Liver (tissue), 9 donors: ENCODE measurements around the gene RHOG. TPM values are rescaled to one million over a fixed set of nuclear protein-coding genes. Genes with fewer than 3 reads are reported as not detected.

Source experiments
- DNase-seq: peaks from one replicate; pipeline ENCODE4 v3.0.0-alpha.2; 2017; ENCODE audit warnings: low spot score
- H3K27ac ChIP-seq, 2 donors: one replicate each; pipeline ENCODE4 v1.7.0; 2013; ENCODE audit warnings: inconsistent platforms in 2 of 2, low read length in 2 of 2, control low read depth in 1 of 2, low read depth in 1 of 2, mild to moderate bottlenecking in 1 of 2
- H3K27me3 ChIP-seq, 4 donors: one replicate each; pipeline versions ENCODE4 v1.6.1 to v1.7.0; 2013; ENCODE audit warnings: low read length in 3 of 4, inconsistent platforms in 1 of 4, mild to moderate bottlenecking in 1 of 4, moderate library complexity in 1 of 4; ENCODE audit not compliant: control insufficient read depth in 4 of 4, insufficient read depth in 4 of 4
- H3K36me3 ChIP-seq, 4 donors: one replicate each; pipeline versions ENCODE4 v1.6.1 to v1.7.0; 2013; ENCODE audit warnings: low read length in 3 of 4, mild to moderate bottlenecking in 3 of 4, low read depth in 1 of 4, moderate library complexity in 1 of 4; ENCODE audit not compliant: control insufficient read depth in 4 of 4, insufficient read depth in 3 of 4
- H3K4me1 ChIP-seq, 4 donors: one replicate each; pipeline versions ENCODE4 v1.6.1 to v1.7.0; 2013; ENCODE audit warnings: low read length in 3 of 4, mild to moderate bottlenecking in 3 of 4, moderate library complexity in 1 of 4; ENCODE audit not compliant: control insufficient read depth in 4 of 4, insufficient read depth in 4 of 4
- H3K4me3 ChIP-seq, 3 donors: one replicate each; pipeline versions ENCODE4 v1.6.1 to v1.7.0; 2013; ENCODE audit warnings: low read length in 3 of 3, control low read depth in 1 of 3, low read depth in 1 of 3, mild to moderate bottlenecking in 1 of 3
- H3K9ac ChIP-seq, 2 donors: one replicate each; pipeline ENCODE4 v1.7.0; 2013; ENCODE audit warnings: low read length in 2 of 2, mild to moderate bottlenecking in 2 of 2, moderate library complexity in 2 of 2, control low read depth in 1 of 2, low read depth in 1 of 2
- H3K9me3 ChIP-seq, 4 donors: one replicate each; pipeline versions ENCODE4 v1.6.1 to v1.7.0; 2013; ENCODE audit warnings: low read length in 3 of 4; ENCODE audit not compliant: control insufficient read depth in 4 of 4
- CTCF ChIP-seq: fragments of 150-350 bp; IDR thresholded peaks from 2 replicates; pipeline ENCODE4 v1.5.1; 2017; ENCODE audit warnings: improper control_type of control experiment, low read depth, low read length; ENCODE audit not compliant: missing input control
- EGR1 ChIP-seq, 2 donors: IDR thresholded peaks; 2 replicates each; pipeline ENCODE4 v1.6.1; 2016 to 2018; ENCODE audit warnings: antibody characterized with exemption in 2 of 2, low read depth in 2 of 2
- FOXA1 ChIP-seq: IDR thresholded peaks from 2 replicates; pipeline ENCODE4 v1.6.1; 2016; ENCODE audit warnings: antibody characterized with exemption
- GABPA ChIP-seq, 2 donors: IDR thresholded peaks in 1 of 2; conservative IDR thresholded peaks in 1 of 2; 2 replicates each; pipeline ENCODE4 v1.6.1; 2016; ENCODE audit warnings: antibody characterized with exemption in 2 of 2, mild to moderate bottlenecking in 1 of 2, moderate library complexity in 1 of 2
- HNF4A ChIP-seq, 2 donors: conservative IDR thresholded peaks; 2 replicates each; pipeline ENCODE4 v1.6.1; 2016; ENCODE audit warnings: antibody characterized with exemption in 2 of 2, mild to moderate bottlenecking in 2 of 2
- HNF4G ChIP-seq: IDR thresholded peaks from 2 replicates; pipeline ENCODE4 v1.6.1; 2016; ENCODE audit warnings: antibody characterized with exemption
- JUND ChIP-seq, 2 donors: IDR thresholded peaks; 2 replicates each; pipeline ENCODE4 v1.6.1; 2016; ENCODE audit warnings: antibody characterized with exemption in 2 of 2
- NR2F2 ChIP-seq: IDR thresholded peaks from 2 replicates; pipeline ENCODE4 v1.6.1; 2016; ENCODE audit warnings: antibody characterized with exemption
- RAD21 ChIP-seq, 2 donors: IDR thresholded peaks; 2 replicates each; pipeline ENCODE4 v1.6.1; 2016; ENCODE audit warnings: antibody characterized with exemption in 2 of 2, mild to moderate bottlenecking in 2 of 2
- RXRA ChIP-seq, 2 donors: IDR thresholded peaks; 2 replicates each; pipeline ENCODE4 v1.6.1; 2017 to 2018; ENCODE audit warnings: antibody characterized with exemption in 2 of 2, mild to moderate bottlenecking in 1 of 2
- SP1 ChIP-seq: IDR thresholded peaks from 2 replicates; pipeline ENCODE4 v1.6.1; 2018; ENCODE audit warnings: antibody characterized with exemption, mild to moderate bottlenecking
- TAF1 ChIP-seq: conservative IDR thresholded peaks from 2 replicates; pipeline ENCODE4 v1.6.1; 2016; ENCODE audit warnings: antibody characterized with exemption, mild to moderate bottlenecking
- YY1 ChIP-seq: IDR thresholded peaks from 2 replicates; pipeline ENCODE4 v1.6.1; 2016; ENCODE audit warnings: antibody characterized with exemption, mild to moderate bottlenecking
- WGBS: extraction: QIAGEN DNeasy Blood & Tissue Kit; methylation state at CpG from one replicate; pipeline ENCODE4 v1.1.7; 2013; 5-methylcytosine and 5-hydroxymethylcytosine counted together
- polyA plus RNA-seq, 2 donors: library from polyadenylated mRNA; stranded (reverse) in 1 of 2; unstranded in 1 of 2; fragments of 200-250 nt in 1 of 2; fragments of >200 nt in 1 of 2; fragmentation: Nextera tagmentation in 1 of 2; extraction: Ambion mirVana in 1 of 2; gene quantifications; one replicate each; pipeline versions ENCODE4 v1.2.1 to v1.2.3, GENCODE V29; 2013 to 2015
- total RNA-seq, 2 donors: library from RNA; depleted of rRNA; stranded (reverse); fragments of >200 nt; gene quantifications; one replicate each; pipeline ENCODE4 v1.2.3, GENCODE V29; 2014
- TF ChIP-seq, protein P1 (sequence below): IDR thresholded peaks from 2 replicates; pipeline ENCODE4 v1.6.1; 2016; ENCODE audit warnings: antibody characterized with exemption
- TF ChIP-seq, protein P2 (sequence below): IDR thresholded peaks from 2 replicates; pipeline ENCODE4 v1.6.1; 2016; ENCODE audit warnings: antibody characterized with exemption
- TF ChIP-seq, protein P3 (sequence below): IDR thresholded peaks from 2 replicates; pipeline ENCODE4 v1.6.1; 2016; ENCODE audit warnings: antibody characterized with exemption
- donor health status: healthy.
- donor health status: healthy.
- donor health status: healthy.
- donor health status: healthy.
- donor health status: healthy.

Gene RHOG
- total and polyA plus RNA-seq, 4 donors, result 7.4 to 32.9 (median 17.8) TPM

DNA sequence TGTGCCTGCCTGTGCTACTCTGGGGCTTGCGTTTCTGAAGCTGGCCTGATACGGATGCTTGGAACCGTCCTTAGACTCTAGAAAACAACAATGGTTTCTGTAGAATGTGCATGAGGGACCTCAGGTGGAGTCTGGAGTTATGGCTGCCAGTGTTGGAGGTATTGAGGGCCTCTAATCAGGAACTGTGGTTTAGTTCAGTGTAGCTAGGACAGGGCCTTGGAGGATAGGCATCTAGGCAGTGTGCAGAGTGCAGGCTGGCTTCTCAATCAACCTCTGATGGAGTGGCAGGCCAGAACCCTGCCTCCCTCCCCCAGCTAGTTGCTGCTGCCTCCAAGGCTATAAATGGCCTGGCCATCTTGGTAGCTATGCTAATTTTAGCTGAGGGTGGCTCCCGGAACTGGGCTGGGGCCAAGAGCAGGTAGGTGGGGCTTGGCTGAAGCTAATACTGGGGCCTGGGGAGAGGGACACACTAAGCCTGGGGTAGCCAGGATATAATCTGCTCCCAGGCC, 18.7 kb upstream of the RHOG start:
- peaks cover 24 to 52% (median 32%) of the 10 kb centered on the region in 4 donors for H3K4me1 ChIP-seq
- no peaks in the 10 kb centered on the region for H3K27me3 ChIP-seq
- peak overlapping the region in 1 of 3 donors; percentile 0 for H3K4me3 ChIP-seq
- 63% methylated on average over 4 of the region's 4 CpGs for WGBS
- no peak for DNase-seq
- TF ChIP-seq NR2F2 (no peak), TAF1 (no peak), JUND (IDR thresholded peaks at IDR 0.05) (no peak), SP1 (no peak), FOXA1 (no peak)
- TF ChIP-seq, protein P1, sequence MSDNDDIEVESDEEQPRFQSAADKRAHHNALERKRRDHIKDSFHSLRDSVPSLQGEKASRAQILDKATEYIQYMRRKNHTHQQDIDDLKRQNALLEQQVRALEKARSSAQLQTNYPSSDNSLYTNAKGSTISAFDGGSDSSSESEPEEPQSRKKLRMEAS, result no peak
- H3K27ac ChIP-seq, result peak overlapping the region; percentile 15 to 17
- no peaks in the 10 kb centered on the region for H3K9me3 ChIP-seq
- no peaks in the 10 kb centered on the region for H3K36me3 ChIP-seq
- H3K9ac ChIP-seq, result peak overlapping the region in 1 of 2 donors; percentile 17

DNA sequence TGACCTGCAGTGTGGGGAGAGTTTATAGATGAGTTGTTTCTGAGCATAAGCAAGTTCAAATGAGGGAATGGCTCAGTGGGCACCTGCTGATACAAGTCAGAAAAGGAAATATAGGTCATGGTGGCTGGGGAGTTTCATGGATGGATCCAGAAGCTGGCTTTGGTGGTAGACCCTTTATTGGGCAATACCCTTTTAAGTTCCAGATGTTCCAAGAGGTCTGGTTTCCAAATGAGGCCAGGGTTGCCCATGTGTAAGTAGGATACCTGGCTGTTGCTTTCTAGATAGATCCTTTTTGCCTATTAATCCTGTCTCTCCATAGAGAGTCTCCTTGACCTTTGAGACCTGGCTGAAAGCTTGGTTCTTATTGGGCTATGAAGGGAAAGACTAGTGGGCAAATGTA, 16.9 kb upstream of the RHOG start:
- Histone ChIP-seq H3K36me3 (no peaks in the 10 kb centered on the region), H3K27me3 (no peaks in the 10 kb centered on the region), H3K4me3 (peak overlapping the region in 2 of 3 donors; percentile 37 to 95), H3K4me1 (peaks cover 22 to 54% (median 36%) of the 10 kb centered on the region in 4 donors), H3K9me3 (no peaks in the 10 kb centered on the region), H3K9ac (peak overlapping the region in 1 of 2 donors; percentile 25), H3K27ac (no peak overlapping the region)
- no peak for DNase-seq
- TF ChIP-seq CTCF, result no peak
- TF ChIP-seq RAD21 (IDR thresholded peaks at IDR 0.05), result no peak
- TF ChIP-seq GABPA (IDR thresholded peaks at IDR 0.05 in 1 of 2, conservative IDR thresholded peaks at IDR 0.05 in 1 of 2), result no peak
- TF ChIP-seq HNF4G, result no peak
- peak in 1 of 2 donors; percentile 5 for TF ChIP-seq RXRA (IDR thresholded peaks at IDR 0.05)
- no peak for TF ChIP-seq JUND (IDR thresholded peaks at IDR 0.05)
- TF ChIP-seq SP1, result no peak
- TF ChIP-seq, protein P2, sequence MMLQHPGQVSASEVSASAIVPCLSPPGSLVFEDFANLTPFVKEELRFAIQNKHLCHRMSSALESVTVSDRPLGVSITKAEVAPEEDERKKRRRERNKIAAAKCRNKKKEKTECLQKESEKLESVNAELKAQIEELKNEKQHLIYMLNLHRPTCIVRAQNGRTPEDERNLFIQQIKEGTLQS, result no peak
- peak; percentile 11 to 14 for TF ChIP-seq HNF4A (conservative IDR thresholded peaks at IDR 0.05)
- TF ChIP-seq NR2F2, result no peak
- no peak for TF ChIP-seq EGR1 (IDR thresholded peaks at IDR 0.05; ENCODE audit: low read depth in 2 of 2)

DNA sequence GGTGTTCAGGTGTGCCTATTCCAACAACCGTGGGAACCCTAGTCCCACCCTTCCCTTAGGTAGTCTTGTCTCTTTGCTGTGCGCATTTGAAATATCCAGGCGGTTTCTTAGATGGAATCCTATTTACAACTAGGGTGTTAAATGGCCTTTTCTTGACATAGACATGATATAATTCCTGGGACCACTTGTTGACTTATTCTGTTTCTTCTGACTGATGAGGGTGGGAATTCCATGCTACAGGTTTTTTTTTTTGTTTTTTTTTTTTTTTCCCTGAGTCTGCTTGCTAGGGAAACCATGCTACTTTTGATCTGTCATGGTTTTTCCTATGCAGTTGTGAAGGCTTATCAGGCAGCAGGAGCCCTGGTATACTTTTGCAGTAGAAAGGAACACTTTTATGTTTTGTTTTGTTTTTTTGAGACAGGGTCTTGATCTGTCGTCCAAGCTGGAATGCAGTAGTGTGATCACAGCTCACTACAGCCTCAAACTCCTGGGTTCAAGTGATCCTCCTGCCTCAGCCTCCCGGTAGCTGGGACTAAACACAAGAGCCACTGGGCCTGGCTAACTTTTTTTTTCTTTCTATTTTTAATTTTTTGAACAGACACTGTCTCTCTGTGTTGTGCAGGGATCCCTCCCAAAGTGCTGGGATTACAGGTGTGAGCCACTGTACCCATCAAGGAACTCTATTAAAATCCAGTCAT, 16.2 kb upstream of the RHOG start:
- peak overlapping the region in 1 of 2 donors; percentile 25 for H3K9ac ChIP-seq
- WGBS, result 66% methylated on average over 5 of the region's 5 CpGs
- no peak for TF ChIP-seq JUND (IDR thresholded peaks at IDR 0.05)
- TF ChIP-seq, protein P3, sequence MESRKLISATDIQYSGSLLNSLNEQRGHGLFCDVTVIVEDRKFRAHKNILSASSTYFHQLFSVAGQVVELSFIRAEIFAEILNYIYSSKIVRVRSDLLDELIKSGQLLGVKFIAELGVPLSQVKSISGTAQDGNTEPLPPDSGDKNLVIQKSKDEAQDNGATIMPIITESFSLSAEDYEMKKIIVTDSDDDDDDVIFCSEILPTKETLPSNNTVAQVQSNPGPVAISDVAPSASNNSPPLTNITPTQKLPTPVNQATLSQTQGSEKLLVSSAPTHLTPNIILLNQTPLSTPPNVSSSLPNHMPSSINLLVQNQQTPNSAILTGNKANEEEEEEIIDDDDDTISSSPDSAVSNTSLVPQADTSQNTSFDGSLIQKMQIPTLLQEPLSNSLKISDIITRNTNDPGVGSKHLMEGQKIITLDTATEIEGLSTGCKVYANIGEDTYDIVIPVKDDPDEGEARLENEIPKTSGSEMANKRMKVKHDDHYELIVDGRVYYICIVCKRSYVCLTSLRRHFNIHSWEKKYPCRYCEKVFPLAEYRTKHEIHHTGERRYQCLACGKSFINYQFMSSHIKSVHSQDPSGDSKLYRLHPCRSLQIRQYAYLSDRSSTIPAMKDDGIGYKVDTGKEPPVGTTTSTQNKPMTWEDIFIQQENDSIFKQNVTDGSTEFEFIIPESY, result no peak
- TF ChIP-seq RAD21 (IDR thresholded peaks at IDR 0.05), result no peak
- TF ChIP-seq SP1, result no peak
- TF ChIP-seq HNF4G, result no peak
- no peak for TF ChIP-seq TAF1
- TF ChIP-seq, protein P1, result no peak
- TF ChIP-seq RXRA (IDR thresholded peaks at IDR 0.05), result no peak
- TF ChIP-seq YY1, result no peak
- no peak for TF ChIP-seq NR2F2
- TF ChIP-seq CTCF, result no peak
- no peak for TF ChIP-seq HNF4A (conservative IDR thresholded peaks at IDR 0.05)
- TF ChIP-seq, protein P2, result no peak
- TF ChIP-seq EGR1 (IDR thresholded peaks at IDR 0.05; ENCODE audit: low read depth in 2 of 2), result no peak

More for the DNA sequence above, 16.2 kb upstream of the RHOG start:
- Histone ChIP-seq H3K36me3 (no peaks in the 10 kb centered on the region), H3K27me3 (no peaks in the 10 kb centered on the region), H3K9me3 (no peaks in the 10 kb centered on the region), H3K4me1 (peaks cover 22 to 54% (median 36%) of the 10 kb centered on the region in 4 donors), H3K4me3 (peak overlapping the region; percentile 57 to 96 (median 95)), H3K27ac (peak overlapping the region; percentile 96 to 98)
- DNase-seq, result no peak
